NCI-H2196 treated with DMSO at 0.1 percent for 48 hours (cell line): ENCODE results near the gene C6orf58.
A peak's percentile ranks its signal among the peaks of the same experiment; 100 is the strongest.

ENCODE experiments used
- DNase-seq: peaks from one replicate; lab custom pipeline; 2025; ENCODE audit not compliant: unreplicated experiment; lab: John Stamatoyannopoulos, UW

The C6orf58 gene

GRCh38 chr6:127576874-127577273 is at the start of gene C6orf58:
TSS of gene C6orf58 (plus strand) at chr6:127577174. CDS start at chr6:127577186, 12 bp downstream.
- DNase-seq = no peak

DNA sequence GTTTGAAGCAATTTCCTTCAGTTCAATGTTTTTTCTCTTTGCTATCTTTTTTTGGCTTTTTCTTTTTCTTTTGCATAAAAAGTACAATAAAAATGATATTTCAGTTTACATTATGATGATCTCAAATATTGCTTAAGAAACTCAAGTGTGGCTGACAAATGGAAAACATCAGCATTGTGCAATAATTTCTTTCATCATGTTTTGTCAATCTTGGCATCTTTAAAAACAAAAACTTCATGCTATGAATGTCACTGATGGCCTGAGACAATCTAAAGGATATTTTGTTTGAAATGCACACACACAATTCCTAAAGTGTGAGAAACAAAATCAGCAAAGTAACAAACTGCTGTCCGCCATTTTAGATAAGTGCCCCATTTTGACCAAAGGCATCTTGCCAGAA is 44.0 kb upstream of the C6orf58 start:
- DNase-seq = no peak

DNA sequence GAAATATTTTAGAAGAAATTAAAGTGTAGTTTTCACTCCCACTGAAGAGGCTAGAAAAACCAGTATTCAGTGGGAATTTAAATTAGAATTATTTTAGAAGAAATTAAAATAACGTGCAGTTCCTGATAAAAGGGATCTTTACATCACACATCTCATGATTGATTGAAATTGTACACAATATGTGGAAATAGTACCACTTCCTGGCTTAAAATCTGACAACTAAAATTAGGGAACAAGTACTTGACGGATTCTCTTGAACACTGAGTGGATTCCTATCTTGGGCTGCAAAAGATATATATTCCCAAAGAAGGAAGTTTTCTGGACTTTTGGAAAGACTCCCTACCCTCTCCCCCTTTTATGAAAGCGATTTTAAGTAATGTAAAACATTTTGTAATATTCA is 43.2 kb upstream of the C6orf58 start:
- no peak for DNase-seq

DNA sequence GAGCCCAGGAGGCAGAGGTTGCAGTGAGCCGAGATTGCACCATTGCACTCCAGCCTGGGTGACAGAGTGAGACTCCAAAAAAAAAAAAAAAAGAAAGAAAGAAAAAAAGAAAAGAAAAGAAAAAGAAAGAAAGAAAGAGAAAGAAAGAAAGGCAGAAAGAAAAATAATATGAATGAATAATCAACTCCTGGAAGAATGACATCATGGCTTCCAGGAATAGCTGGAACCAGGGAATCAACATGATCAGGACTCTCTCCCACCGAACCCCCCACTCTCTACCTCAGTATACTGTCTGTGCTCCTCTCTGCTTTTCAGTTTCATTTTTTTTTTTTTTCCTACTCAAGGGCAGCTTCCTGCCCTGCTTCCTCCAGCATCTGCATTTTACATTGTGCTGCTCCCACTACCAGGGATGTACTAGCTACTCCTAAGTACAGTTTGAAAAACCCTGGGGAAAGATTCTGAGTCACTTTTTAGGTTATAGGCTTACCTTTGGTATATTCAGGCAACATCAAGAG is 38.2 kb upstream of the C6orf58 start:
- DNase-seq = no peak

- peak; percentile 35 for DNase-seq
Observed at GRCh38 chr6:127539272-127539671, 37.7 kb upstream of the C6orf58 start.

DNA sequence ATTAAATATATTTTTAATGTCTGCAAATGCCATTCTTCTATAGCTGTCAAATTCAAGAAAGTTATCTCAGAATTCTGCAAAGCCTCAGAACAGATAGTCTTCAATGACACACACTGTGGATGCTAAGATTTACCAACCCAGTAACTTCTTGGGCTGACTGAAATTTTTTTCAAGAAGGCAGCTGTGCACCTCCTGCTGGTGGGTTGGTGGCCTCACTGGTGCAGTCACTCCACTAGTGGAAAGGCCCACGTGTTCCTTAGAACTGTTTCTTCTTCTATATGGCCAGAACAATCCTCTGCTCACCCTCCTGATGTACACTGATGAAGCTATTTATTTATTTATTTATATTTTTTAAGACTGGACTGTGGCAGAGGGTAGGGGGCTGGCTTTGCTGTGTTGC is 29.8 kb upstream of the C6orf58 start:
- no peak for DNase-seq

- DNase-seq = no peak
Observed at GRCh38 chr6:127547904-127548649, 28.9 kb upstream of the C6orf58 start.

- no peak for DNase-seq
Observed at GRCh38 chr6:127550403-127550802, 26.6 kb upstream of the C6orf58 start.

- no peak for DNase-seq
Observed at GRCh38 chr6:127554435-127555006, 22.5 kb upstream of the C6orf58 start.

DNA sequence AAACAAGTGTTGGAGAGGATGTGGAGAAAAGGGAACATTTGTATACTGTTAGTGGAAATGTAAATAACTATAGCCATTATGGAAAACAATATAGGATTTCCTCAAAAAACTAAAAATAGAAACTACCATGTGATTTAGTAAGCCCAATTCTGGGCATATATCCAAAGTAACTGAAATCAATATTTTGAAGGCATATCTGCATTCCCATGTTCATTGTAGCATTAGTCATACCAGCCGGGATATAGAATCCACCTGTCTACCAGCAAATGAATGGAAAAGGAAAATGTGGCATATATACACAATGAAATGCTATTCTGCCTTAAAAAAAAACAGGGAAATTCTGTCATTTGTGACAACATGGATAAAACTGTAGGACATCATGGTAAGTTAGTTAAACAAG is 15.3 kb upstream of the C6orf58 start:
- no peak for DNase-seq

DNA sequence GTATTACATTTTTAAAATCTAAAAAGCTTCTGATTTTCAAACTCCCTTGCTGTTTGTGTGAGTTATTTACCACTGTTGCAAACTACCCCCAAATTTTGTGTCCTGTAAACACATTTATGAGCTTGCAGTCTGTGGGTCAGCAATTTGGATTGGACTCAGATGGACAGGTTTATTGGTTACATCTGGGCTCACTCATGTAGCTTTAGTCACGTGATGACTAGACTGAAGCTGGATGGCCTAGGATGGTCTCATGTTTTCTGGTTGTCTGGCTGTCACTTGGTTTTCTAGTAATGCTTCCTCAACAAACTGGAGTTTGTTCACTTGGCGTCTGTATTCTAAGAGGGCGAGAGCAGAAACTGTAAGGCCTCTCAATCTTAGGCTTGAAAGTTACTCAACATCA is 12.2 kb upstream of the C6orf58 start:
- no peak for DNase-seq

DNA sequence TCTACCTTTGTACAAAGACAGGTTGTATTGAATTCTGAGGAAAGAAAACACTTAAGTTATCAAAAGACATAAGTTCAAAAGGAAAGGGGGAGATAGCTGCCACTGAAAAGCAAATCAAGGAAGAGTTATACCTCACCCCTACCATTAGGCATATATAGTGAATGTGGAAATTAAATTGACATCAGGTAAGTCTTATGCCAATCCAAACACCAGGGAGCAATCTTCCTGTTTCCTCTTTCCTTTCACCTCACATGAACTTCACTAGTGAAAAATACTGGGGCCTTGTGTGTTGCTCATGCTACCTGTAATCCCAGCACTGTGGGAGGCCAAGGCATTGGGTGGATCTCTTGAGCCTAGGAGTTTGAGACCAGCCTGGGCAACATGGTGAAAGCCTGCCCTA is 10.9 kb upstream of the C6orf58 start:
- no peak for DNase-seq

GRCh38 chr6:127566651-127567050 is 10.3 kb upstream of the C6orf58 start:
- DNase-seq = no peak

GRCh38 chr6:127567476-127567875 is 9.5 kb upstream of the C6orf58 start:
- no peak for DNase-seq

DNA sequence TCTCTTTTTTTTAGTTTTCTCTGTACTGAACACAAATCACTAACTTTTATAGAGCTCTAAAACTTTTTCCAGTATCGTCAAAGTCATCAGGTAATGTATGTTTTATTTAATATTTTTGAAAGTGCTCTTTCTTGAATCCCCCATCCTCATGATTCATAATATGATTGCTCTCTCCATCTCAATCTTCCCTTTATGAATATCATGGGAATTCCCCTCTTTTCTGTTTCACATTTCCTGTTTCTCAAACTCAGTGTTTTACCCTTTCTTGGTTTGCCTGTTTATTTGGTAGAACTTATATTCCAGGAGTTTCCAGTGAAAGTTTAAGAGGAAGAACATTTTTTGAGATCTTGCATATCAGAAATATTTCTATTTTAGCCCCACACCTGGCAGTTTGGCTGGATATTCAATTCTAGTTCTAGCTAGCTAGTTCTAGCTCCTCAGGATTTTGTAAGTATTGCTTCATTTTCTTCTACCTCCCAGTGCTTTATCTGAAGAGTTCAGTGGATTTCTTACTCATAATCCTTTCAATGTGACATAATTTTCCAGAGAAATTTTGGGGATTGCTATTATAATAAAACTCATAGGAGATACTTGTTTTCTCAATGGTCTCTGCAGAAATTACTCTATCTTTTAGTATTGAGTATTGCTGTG is 6.1 kb upstream of the C6orf58 start:
- DNase-seq = no peak

DNA sequence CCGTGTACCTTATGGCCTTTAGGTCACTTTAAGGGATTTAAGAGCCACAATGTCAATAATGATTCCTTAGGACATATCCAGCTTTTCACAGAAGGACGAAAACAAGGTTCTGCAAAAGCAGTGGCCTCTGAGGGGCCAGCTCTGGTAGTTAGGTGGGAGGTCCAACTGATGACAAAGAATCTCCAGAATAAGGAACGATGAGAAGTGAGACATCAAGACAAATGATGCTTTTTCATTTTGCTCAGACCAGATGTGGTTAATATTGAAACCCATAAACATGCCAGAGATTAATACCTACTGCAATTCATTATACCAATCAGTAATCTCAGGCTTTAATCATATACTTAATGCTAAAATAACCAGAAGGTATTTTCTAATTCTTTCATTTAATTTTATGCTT is 1.9 kb downstream of the C6orf58 start:
- DNase-seq = no peak

DNA sequence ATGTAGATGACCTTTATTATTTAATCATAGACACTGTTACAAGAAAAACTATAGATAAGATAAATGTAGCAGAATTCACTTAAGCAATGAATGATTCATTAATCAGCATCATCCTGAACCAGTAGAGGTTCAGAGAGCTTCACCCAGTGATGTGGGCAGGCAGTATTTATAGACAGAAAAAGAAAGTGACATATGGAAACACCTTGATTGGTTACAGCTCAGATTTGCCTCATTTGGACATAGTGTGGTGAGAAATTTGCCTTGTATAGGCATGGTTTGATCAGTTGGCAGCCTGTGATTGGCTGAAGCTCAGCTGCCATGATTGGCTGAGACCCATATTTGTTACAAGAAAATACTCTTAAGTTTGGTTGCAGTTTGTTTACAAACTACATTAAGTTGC is 4.6 kb downstream of the C6orf58 start:
- DNase-seq = no peak

DNA sequence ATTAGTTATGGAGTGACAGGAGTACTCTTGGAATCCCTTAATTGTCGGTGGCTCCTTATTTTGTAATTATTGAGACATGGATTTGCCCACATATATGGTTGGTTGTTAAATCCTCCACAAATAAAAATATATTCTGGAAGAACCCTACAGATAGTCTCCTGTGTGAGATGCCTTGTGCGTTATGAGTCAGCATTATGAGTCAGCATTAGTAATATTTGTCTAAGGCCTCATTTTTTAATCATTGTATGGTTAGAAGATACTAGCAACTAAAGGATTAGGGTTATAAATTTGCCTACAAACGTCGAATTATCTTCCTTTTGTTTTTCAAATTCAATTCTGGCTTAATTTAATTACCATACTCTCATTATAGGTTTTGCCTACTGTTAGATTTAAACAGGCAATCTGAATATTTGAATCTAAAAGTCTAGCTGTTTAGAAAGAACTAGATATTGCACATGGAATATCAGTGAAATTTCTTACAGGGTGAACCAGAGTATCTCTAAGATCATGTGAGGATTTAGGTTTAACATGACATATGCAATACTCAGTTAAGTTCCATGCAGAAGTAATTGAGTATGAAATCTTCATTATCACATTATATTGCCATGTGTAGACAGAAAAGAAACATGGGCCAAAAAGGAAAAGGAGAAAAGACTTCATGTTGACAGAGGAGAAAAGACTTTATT is 5.9 kb downstream of the C6orf58 start:
- no peak for DNase-seq

GRCh38 chr6:127585123-127585522 is 8.1 kb downstream of the C6orf58 start:
- no peak for DNase-seq

DNA sequence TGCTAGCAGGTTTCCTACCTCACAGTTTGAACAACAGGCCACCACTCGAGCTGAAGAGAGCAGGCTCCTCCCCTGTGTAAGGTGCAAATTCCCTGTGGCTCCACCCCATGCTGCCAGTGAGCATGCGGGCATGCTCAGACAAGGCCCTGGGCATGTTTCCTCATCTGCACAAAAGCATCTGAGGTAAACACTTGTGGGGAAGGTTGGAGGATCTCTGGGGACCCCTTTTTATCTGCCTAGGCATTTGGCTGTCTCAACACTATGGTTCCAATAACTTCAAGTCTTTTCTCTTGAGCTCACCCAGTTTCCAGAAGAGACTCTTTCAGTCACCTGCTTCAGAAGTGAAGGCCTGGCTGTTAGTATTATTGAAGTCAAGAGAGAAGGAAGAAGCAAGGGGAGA is 9.4 kb downstream of the C6orf58 start:
- no peak for DNase-seq

DNA sequence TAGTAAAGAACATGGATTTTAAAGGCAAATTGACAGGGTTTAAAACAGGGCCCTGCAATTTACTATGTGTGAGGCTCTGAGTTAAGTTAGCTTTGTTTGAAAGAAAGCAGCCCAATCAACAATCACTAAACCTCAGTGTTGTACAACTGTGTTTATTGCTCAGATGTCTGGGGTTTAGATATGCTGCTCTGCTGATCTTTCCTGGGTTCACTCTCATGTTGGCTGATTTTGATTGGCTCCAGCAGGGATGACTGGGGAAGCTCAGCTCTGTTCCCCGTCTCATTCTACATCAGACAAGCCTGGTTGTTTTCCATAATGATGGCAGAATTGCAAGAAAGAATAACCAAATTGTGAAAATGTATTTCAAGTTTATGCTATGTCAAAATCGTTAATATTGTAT is 10.9 kb downstream of the C6orf58 start:
- no peak for DNase-seq

- no peak for DNase-seq
Observed at GRCh38 chr6:127589135-127589534, 12.2 kb downstream of the C6orf58 start.
